H9 (cell line): ENCODE measurements around the gene E2F4. TPM values are rescaled to one million over a fixed set of nuclear protein-coding genes. Genes with fewer than 3 reads are reported as not detected.

Experiments used
- DNase-seq: peaks from one replicate; pipeline ENCODE4 v3.0.0-alpha.2; 2017
- H2AFZ ChIP-seq: one replicate; pipeline ENCODE4 v1.6.1; 2013; ENCODE audit warnings: mild to moderate bottlenecking, low read length, control low read depth, moderate library complexity
- H2AK5ac ChIP-seq: 2 replicates; pipeline ENCODE4 v1.6.1; 2013; ENCODE audit warnings: low read length, control low read depth, mixed read lengths; ENCODE audit not compliant: insufficient read length
- H2BK120ac ChIP-seq: one replicate; pipeline ENCODE4 v1.6.1; 2013; ENCODE audit warnings: low read depth, mild to moderate bottlenecking, low read length, control low read depth, inconsistent platforms; ENCODE audit not compliant: poor library complexity, severe bottlenecking
- H2BK12ac ChIP-seq: 2 replicates; pipeline ENCODE4 v1.6.1; 2013; ENCODE audit warnings: low read length, control low read depth, mixed read lengths, low read depth; ENCODE audit not compliant: insufficient read length
- H2BK15ac ChIP-seq: 2 replicates; pipeline ENCODE4 v1.6.1; 2013; ENCODE audit warnings: low read depth, low read length, control low read depth
- H2BK20ac ChIP-seq: one replicate; pipeline ENCODE4 v1.6.1; 2013; ENCODE audit warnings: low read depth, mild to moderate bottlenecking, low read length, control low read depth, inconsistent platforms; ENCODE audit not compliant: poor library complexity, severe bottlenecking
- H2BK5ac ChIP-seq: 2 replicates; pipeline ENCODE4 v1.6.1; 2013; ENCODE audit warnings: low read length, control low read depth, mixed read lengths; ENCODE audit not compliant: insufficient read length
- H3K14ac ChIP-seq: 2 replicates; pipeline ENCODE4 v1.6.1; 2013; ENCODE audit warnings: low read length, control low read depth; ENCODE audit not compliant: insufficient read depth
- H3K18ac ChIP-seq: 2 replicates; pipeline ENCODE4 v1.6.1; 2013; ENCODE audit warnings: low read depth, mild to moderate bottlenecking, mixed read lengths, low read length, control low read depth; ENCODE audit not compliant: insufficient read length
- H3K23ac ChIP-seq: 2 replicates; pipeline ENCODE4 v1.6.1; 2013; ENCODE audit warnings: low read length, control low read depth, mixed read lengths, low read depth; ENCODE audit not compliant: insufficient read length
- H3K23me2 ChIP-seq: 2 replicates; pipeline ENCODE4 v1.6.1; 2013; ENCODE audit warnings: low read depth, mild to moderate bottlenecking, mixed read lengths, low read length, control low read depth; ENCODE audit not compliant: insufficient read length, poor library complexity, severe bottlenecking
- H3K27ac ChIP-seq: 2 replicates; pipeline ENCODE4 v1.5.1; 2013; ENCODE audit warnings: low read length, control low read depth, mixed read lengths, low read depth; ENCODE audit not compliant: insufficient read length
- H3K27me3 ChIP-seq: 2 replicates; pipeline ENCODE4 v1.6.1; 2013; ENCODE audit warnings: low read length, control low read depth, inconsistent platforms; ENCODE audit not compliant: insufficient read depth
- H3K4ac ChIP-seq: 2 replicates; pipeline ENCODE4 v1.6.1; 2013; ENCODE audit warnings: low read depth, mild to moderate bottlenecking, control low read depth, inconsistent platforms, low read length, moderate library complexity
- H3K4me1 ChIP-seq: 2 replicates; pipeline ENCODE4 v1.6.1; 2013; ENCODE audit warnings: low read length, control low read depth, inconsistent platforms; ENCODE audit not compliant: insufficient read depth
- H3K4me2 ChIP-seq: 2 replicates; pipeline ENCODE4 v1.6.1; 2013; ENCODE audit warnings: low read length, control low read depth, mixed read lengths; ENCODE audit not compliant: insufficient read length, insufficient read depth
- H3K56ac ChIP-seq: 2 replicates; pipeline ENCODE4 v1.6.1; 2013; ENCODE audit warnings: low read depth, mild to moderate bottlenecking, mixed read lengths, low read length, control low read depth; ENCODE audit not compliant: insufficient read length
- H3K79me1 ChIP-seq: 2 replicates; pipeline ENCODE4 v1.6.1; 2013; ENCODE audit warnings: low read depth, mild to moderate bottlenecking, moderate library complexity, low read length, control low read depth, inconsistent platforms; ENCODE audit not compliant: insufficient read depth, poor library complexity, severe bottlenecking
- H3K79me2 ChIP-seq: 2 replicates; pipeline ENCODE4 v1.6.1; 2013; ENCODE audit warnings: low read length, control low read depth, inconsistent platforms; ENCODE audit not compliant: insufficient read depth
- H3K9ac ChIP-seq: 2 replicates; pipeline ENCODE4 v1.6.1; 2013; ENCODE audit warnings: low read length, control low read depth, mixed read lengths; ENCODE audit not compliant: insufficient read length; ENCODE audit errors: extremely low read depth
- H3K9me3 ChIP-seq: one replicate; pipeline ENCODE4 v1.6.1; 2013; ENCODE audit warnings: low read depth, low read length, inconsistent platforms; ENCODE audit not compliant: control insufficient read depth
- H3T11ph ChIP-seq: one replicate; pipeline ENCODE4 v1.6.1; 2013; ENCODE audit warnings: mild to moderate bottlenecking, low read length, control low read depth, inconsistent platforms
- H4K20me1 ChIP-seq: one replicate; pipeline ENCODE4 v1.6.1; 2013; ENCODE audit not compliant: control insufficient read depth, insufficient read length, insufficient read depth
- H4K5ac ChIP-seq: 2 replicates; pipeline ENCODE4 v1.6.1; 2013; ENCODE audit warnings: low read depth, mild to moderate bottlenecking, mixed read lengths, low read length, control low read depth; ENCODE audit not compliant: insufficient read length
- H4K8ac ChIP-seq: replicated peaks from 2 replicates; pipeline ENCODE4 v1.6.1; 2013; ENCODE audit warnings: low read length, control low read depth, mixed read lengths, low read depth; ENCODE audit not compliant: insufficient read length
- H4K91ac ChIP-seq: 2 replicates; pipeline ENCODE4 v1.6.1; 2013; ENCODE audit warnings: low read depth, mild to moderate bottlenecking, moderate library complexity, mixed read lengths, low read length, control low read depth; ENCODE audit not compliant: insufficient read length
- H3K27ac Mint-ChIP-seq, 3 experiments: 2 replicates in 2 of 3; 3 replicates in 1 of 3; pipeline ENCODE4 v1.8.0; 2020 to 2021; ENCODE audit warnings: mixed read lengths in 3 of 3, mild to moderate bottlenecking in 1 of 3, moderate library complexity in 1 of 3
- H3K27me3 Mint-ChIP-seq: 2 replicates; pipeline ENCODE4 v1.8.0; 2021; ENCODE audit warnings: low read depth, mild to moderate bottlenecking, moderate library complexity, mixed read lengths
- H3K36me3 Mint-ChIP-seq, 3 experiments: 2 replicates in 2 of 3; 3 replicates in 1 of 3; pipeline ENCODE4 v1.8.0; 2020 to 2021; ENCODE audit warnings: low read depth in 3 of 3, mixed read lengths in 3 of 3; ENCODE audit not compliant: insufficient read depth in 1 of 3
- H3K4me1 Mint-ChIP-seq, 2 experiments: 2 replicates each; pipeline ENCODE4 v1.8.0; 2020; ENCODE audit warnings: mixed read lengths in 2 of 2
- H3K4me3 Mint-ChIP-seq, 2 experiments: 2 replicates in 1 of 2; 3 replicates in 1 of 2; pipeline ENCODE4 v1.8.0; 2020 to 2021; ENCODE audit warnings: mild to moderate bottlenecking in 2 of 2, mixed read lengths in 2 of 2, moderate library complexity in 1 of 2
- H3K9me3 Mint-ChIP-seq, 2 experiments: 2 replicates in 1 of 2; 3 replicates in 1 of 2; pipeline ENCODE4 v1.8.0; 2020; ENCODE audit warnings: mild to moderate bottlenecking in 2 of 2, mixed read lengths in 2 of 2, moderate library complexity in 1 of 2
- CTCF ChIP-seq: fragments of 200-600 bp; sonication (generic); conservative IDR thresholded peaks from 3 replicates; pipeline ENCODE4 v1.8.0; 2021; ENCODE audit warnings: antibody characterized with exemption, mild to moderate bottlenecking
- WGBS: extraction: QIAGEN DNeasy Blood & Tissue Kit; methylation state at CpG from one replicate; pipeline ENCODE4 v1.1.7; 2013; ENCODE audit warnings: missing lambda C conversion rate, low lambda C conversion rate, mixed read lengths; ENCODE audit not compliant: insufficient read length; ENCODE audit errors: extremely low coverage; 5-methylcytosine and 5-hydroxymethylcytosine counted together
- total RNA-seq: library from RNA; stranded (reverse); gene quantifications from 2 replicates; pipeline ENCODE4 v1.2.1, GENCODE V29; 2021

Gene E2F4
- total RNA-seq, 1 experiment from 2014 or later, result 116 TPM

GRCh38 chr16:67173808-67174705, 17.9 kb upstream of the E2F4 start:
- H3K9ac ChIP-seq, result no peak overlapping the region
- no peak overlapping the region for H2BK12ac ChIP-seq
- H3K27me3 ChIP-seq, result peaks cover 33% of the 10 kb centered on the region; the same call in 1 of the 2 replicates
- H2BK120ac ChIP-seq, result no peak overlapping the region
- peak overlapping the region; percentile 58 for H3K4me2 ChIP-seq
- H3K9me3 ChIP-seq, result no peaks in the 10 kb centered on the region
- H2AFZ ChIP-seq, result no peak overlapping the region
- H3K18ac ChIP-seq, result no peak overlapping the region
- Mint-ChIP-seq H3K36me3 (peaks cover 0 to 6% (median 6%) of the 10 kb centered on the region in 3 experiments; a peak in 2 of 7 replicates), H3K4me1 (peaks cover 40 to 46% of the 10 kb centered on the region in 2 experiments), H3K9me3 (no peaks in the 10 kb centered on the region; a peak in 1 of 5 replicates), H3K4me3 (peak overlapping the region; percentile 71 to 89), H3K27ac (no peak overlapping the region), H3K27me3 (peaks cover 75% of the 10 kb centered on the region)
- H3K14ac ChIP-seq, result no peak overlapping the region
- peaks cover 5% of the 10 kb centered on the region; the same call in 1 of the 2 replicates for H3K4me1 ChIP-seq
- no peaks in the 10 kb centered on the region for H3K79me2 ChIP-seq
- H4K20me1 ChIP-seq, result no peaks in the 10 kb centered on the region
- peak; percentile 22; the same call in 1 of the 3 replicates for TF ChIP-seq CTCF
- no peak overlapping the region for H3K27ac ChIP-seq
- H2AK5ac ChIP-seq, result no peak overlapping the region
- no peak overlapping the region for H3T11ph ChIP-seq
- H3K4ac ChIP-seq, result no peak overlapping the region
- WGBS, result no CpG with 5 or more reads among the region's 71 CpGs
- no peak overlapping the region for H3K23ac ChIP-seq
- no peak overlapping the region for H4K5ac ChIP-seq
- H4K91ac ChIP-seq, result no peak overlapping the region
- H2BK20ac ChIP-seq, result no peak overlapping the region
- no peak overlapping the region for H3K56ac ChIP-seq
- no peak overlapping the region for H2BK5ac ChIP-seq
- H3K23me2 ChIP-seq, result peaks cover 27% of the 10 kb centered on the region
- peak; percentile 84 for DNase-seq
- H4K8ac ChIP-seq, result no peak overlapping the region
- no peak overlapping the region for H2BK15ac ChIP-seq
- H3K79me1 ChIP-seq, result no peaks in the 10 kb centered on the region
